Thymus (tissue), 2 donors: Measurements from ENCODE around the gene MYH7. TPM values are rescaled to one million over a fixed set of nuclear protein-coding genes. Genes with fewer than 3 reads are reported as not detected.

Source experiments
- polyA plus RNA-seq: library from polyadenylated mRNA; stranded (reverse); fragments of 200-250 nt; gene quantifications from one replicate; pipeline ENCODE4 v1.2.3, GENCODE V29; 2013
- total RNA-seq: library from RNA; stranded (reverse); fragments of 120-200 nt; gene quantifications from one replicate; pipeline ENCODE4 v1.2.4, GENCODE V29; 2013
- donor health status: healthy.

MYH7 gene
- total and polyA plus RNA-seq, 2 donors, result 0.09 to 0.46 TPM

Other genes starting within 250 kb of the MYH7 start
- 0.05 TPM for gene RNF212B, start 197.7 kb downstream of the MYH7 start, total RNA-seq
- gene RNF212B, start 197.7 kb downstream of the MYH7 start, polyA plus RNA-seq, result 0.07 TPM
- 10.6 TPM for gene HOMEZ, start 149.5 kb downstream of the MYH7 start, total RNA-seq
- 10.2 TPM for gene HOMEZ, start 149.5 kb downstream of the MYH7 start, polyA plus RNA-seq
- gene PPP1R3E, start 132.8 kb downstream of the MYH7 start, total RNA-seq, result 6.6 TPM
- gene PPP1R3E, start 132.8 kb downstream of the MYH7 start, polyA plus RNA-seq, result 43.1 TPM
- 5.5 TPM for gene BCL2L2, start 128.8 kb downstream of the MYH7 start, total RNA-seq
- 20.6 TPM for gene BCL2L2, start 128.8 kb downstream of the MYH7 start, polyA plus RNA-seq
- 96.4 TPM for gene PABPN1, start 114.2 kb downstream of the MYH7 start, total RNA-seq
- 164 TPM for gene PABPN1, start 114.2 kb downstream of the MYH7 start, polyA plus RNA-seq
- 1.2 TPM for gene SLC22A17, start 82.8 kb downstream of the MYH7 start, total RNA-seq
- gene SLC22A17, start 82.8 kb downstream of the MYH7 start, polyA plus RNA-seq, result 6.3 TPM
- 1.6 TPM for gene EFS, start 70.5 kb downstream of the MYH7 start, total RNA-seq
- 5.2 TPM for gene EFS, start 70.5 kb downstream of the MYH7 start, polyA plus RNA-seq
- not detected for gene IL25, start 62.9 kb downstream of the MYH7 start, total RNA-seq
- 0.07 TPM for gene IL25, start 62.9 kb downstream of the MYH7 start, polyA plus RNA-seq
- 0.05 TPM for gene CMTM5, start 58.6 kb downstream of the MYH7 start, total RNA-seq
- gene CMTM5, start 58.6 kb downstream of the MYH7 start, polyA plus RNA-seq, result 0.37 TPM
- gene MYH6, start 27.4 kb downstream of the MYH7 start, total RNA-seq, result 0.05 TPM
- 0.25 TPM for gene MYH6, start 27.4 kb downstream of the MYH7 start, polyA plus RNA-seq
- gene NGDN, start 34.0 kb upstream of the MYH7 start, total RNA-seq, result 66.0 TPM
- gene NGDN, start 34.0 kb upstream of the MYH7 start, polyA plus RNA-seq, result 49.6 TPM
- gene ZFHX2, start 116.1 kb upstream of the MYH7 start, total RNA-seq, result 0.24 TPM
- gene ZFHX2, start 116.1 kb upstream of the MYH7 start, polyA plus RNA-seq, result 0.48 TPM
- gene THTPA, start 120.6 kb upstream of the MYH7 start, total RNA-seq, result 6.7 TPM
- 8.8 TPM for gene THTPA, start 120.6 kb upstream of the MYH7 start, polyA plus RNA-seq
- gene AP1G2, start 132.1 kb upstream of the MYH7 start, total RNA-seq, result 55.0 TPM
- gene AP1G2, start 132.1 kb upstream of the MYH7 start, polyA plus RNA-seq, result 313 TPM
- gene JPH4, start 143.1 kb upstream of the MYH7 start, total RNA-seq, result 0.14 TPM
- 0.59 TPM for gene JPH4, start 143.1 kb upstream of the MYH7 start, polyA plus RNA-seq
- 0.28 TPM for gene DHRS2, start 200.7 kb upstream of the MYH7 start, total RNA-seq
- 2.1 TPM for gene DHRS2, start 200.7 kb upstream of the MYH7 start, polyA plus RNA-seq